GM21423 (cell line): Measurements from ENCODE around the gene ELMO2.
A peak's percentile ranks its signal among the peaks of the same experiment; 100 is the strongest.

Experiments used
- ATAC-seq: cut with Tn5 transposase; IDR thresholded peaks from one replicate; pipeline ENCODE4 v1.9.1; 2021; ENCODE audit warnings: mild to moderate bottlenecking, moderate library complexity; ENCODE audit not compliant: unreplicated experiment

ELMO2 gene

GRCh38 chr20:46367967-46368901 lies 38.2 kb downstream of the ELMO2 start:
- no peak for ATAC-seq

DNA sequence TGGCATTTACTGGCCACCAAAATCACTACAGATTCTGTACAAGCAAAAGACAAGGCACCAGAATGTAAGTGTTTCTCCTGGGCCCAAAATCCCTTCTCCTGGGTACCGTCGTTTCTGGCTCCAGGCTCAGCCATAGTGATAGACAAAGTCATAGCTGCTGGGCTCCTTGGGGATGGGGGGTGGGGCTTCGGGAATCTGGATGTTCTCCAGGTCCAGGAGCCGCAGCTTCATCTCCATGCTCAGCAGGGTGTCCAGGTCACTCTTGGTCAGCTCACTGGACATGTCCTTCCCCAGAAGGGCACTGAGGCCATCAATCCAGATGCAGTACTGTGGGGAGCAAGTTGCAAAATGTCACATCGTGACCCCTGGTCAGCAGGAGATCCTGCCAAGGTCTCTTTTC lies 39.2 kb downstream of the ELMO2 start:
- ATAC-seq, result no peak

- no peak for ATAC-seq
Measured at GRCh38 chr20:46366826-46367225, 39.6 kb downstream of the ELMO2 start.

DNA sequence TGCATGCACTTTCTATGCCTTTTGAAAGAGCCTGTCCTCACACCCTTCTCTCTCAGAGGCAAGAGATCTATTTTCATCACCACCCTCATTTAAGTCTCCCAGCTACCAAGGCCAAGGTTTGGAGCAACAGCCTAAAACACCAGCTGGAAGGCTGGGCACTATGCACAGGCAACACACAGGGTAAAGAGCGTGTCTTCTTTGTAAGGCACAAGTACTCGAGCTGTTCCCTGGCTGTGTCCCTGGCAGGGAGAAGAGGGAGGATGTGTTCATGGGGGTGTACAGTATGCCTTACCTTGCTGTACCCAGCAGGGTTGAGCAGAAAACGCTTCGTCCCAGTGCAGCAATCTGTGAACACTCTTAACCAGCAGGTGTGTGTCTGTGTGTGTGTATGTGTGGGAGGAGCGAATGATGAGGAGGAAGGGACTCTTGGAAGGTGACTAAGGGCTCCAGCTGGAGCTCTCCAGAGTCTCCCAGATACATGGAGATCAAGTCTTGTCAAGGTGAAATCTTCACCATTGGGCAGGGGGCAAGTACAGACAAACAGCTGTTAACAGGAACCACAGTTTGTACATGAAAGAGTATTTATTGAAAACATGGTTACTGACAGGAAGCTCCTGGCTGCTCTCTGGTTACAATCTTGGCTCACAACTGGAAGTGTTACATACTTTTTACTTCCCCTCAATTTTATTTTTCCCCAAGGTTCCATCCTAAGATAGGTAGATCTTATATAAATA lies 40.8 kb downstream of the ELMO2 start:
- no peak for ATAC-seq

DNA sequence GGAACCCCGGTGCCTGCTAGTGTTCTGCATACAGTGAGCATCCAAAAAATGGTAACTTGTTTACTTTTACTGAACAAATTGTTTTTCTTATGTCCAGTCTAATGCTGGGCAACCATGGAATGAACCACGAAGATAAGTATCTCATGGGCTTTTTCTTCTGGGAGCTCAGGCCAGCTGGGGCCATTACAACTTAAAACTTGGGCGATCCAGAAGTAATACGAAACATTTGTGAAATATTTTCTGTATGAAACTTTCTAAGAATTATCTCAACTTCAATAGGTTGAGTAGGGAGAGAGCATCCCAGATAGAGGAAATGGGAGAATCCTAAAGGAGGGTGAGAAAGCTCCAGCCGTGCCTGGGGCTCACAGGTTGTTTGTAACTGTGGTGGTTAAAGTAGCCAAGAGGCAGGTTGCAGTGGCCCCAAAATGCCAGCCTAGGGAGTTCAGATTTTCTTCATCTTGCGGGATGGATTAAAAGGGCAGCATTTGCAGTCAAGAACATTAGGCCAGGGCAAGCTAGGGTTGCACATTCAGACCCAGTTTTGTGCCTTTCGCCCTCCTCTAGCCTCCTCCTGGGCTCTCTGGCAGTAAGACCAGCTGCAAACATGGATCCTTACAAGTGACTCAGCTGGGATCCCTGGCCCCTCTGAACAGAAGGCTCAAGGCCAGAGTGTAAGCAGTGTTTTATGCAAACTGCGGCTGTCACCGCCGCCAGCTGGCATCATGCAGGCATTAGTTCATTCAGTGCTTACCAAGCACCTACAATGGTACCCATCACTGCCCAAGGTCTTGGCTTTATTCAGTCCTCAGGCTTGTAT lies 41.5 kb downstream of the ELMO2 start:
- ATAC-seq, result no peak

- peak; percentile 58 for ATAC-seq
Measured at GRCh38 chr20:46363874-46364669, 42.3 kb downstream of the ELMO2 start.

DNA sequence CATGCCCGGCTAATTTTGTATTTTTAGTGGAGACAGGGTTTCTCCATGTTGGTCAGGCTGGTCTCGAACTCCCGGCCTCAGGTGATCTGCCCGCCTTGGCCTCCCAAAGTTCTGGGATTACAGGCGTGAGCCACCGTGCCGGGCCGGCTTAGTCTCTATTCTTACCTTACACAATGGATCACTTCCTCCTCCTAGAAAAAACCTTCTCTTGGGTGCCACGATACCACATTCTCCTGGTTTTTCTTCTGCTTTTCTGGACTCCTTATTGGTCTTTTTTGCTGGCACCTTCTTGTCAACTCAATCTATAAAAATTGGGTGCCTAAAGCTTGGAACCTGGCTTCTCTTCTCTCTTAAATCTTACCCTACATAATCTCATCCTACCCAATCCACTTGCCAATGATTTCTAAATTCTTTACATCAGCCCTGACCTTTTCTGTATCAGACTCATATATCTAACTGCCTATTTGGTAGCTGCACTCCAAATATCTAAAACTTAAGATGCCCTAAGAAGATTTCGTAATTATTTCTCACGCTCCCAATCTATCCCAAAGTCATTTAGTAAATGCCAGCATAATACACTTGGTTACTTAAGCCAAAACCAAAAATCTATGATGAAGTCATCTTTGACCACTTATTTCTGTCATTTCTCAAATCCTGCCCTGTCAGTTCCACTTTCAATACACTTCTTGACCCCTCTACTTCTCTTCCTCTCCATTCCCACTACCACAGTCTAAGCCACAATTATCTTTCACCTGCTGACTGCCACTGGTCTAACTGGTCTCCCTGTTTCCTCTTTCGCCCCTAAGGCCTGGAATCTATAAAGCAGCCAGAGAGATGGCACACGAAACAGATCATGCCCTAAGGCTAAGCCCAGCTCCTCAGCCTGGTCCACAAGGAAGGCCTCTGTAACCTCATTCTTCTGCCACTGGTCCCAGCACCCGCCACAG lies 43.2 kb downstream of the ELMO2 start:
- peak; percentile 11 for ATAC-seq

DNA sequence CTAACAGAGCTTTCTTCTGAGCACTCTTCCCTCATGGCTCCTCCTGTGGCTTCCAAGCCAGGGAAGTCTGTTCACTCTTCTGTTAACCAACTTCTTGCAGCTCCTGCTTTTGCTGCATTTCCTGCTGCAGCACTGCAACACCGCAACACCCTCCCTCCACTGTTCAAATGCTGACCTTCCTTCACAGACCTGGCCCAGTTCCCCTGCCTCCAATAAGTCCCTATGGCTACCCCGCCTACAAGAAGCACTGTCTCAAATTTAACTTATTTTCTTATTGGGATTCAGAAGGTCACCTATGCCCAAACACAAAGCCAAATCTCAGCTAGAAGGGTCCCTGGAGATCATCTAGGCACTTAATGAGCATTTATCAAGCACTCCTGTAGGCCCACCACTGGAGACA lies 44.6 kb downstream of the ELMO2 start:
- no peak for ATAC-seq

DNA sequence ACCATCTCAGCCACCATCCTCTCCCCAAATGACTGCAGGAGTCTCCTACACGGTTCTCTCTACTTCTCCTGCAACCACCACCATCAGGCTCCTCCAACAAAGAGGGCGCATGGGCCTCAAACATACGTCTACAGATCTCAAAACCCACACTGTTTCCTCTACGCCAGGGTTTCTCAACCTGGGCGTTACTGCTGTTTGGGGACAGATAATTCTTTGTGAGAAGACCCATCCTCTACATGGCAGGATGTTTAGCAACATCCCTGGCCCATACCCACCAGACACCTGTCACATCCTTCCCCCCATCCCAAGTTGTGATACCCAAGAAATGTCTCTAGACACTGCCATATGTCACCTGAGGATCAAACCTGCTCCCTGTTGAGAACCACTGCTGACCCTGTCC lies 45.0 kb downstream of the ELMO2 start:
- ATAC-seq, result no peak

GRCh38 chr20:46359233-46359751 lies 47.1 kb downstream of the ELMO2 start:
- peak; percentile 33 for ATAC-seq

DNA sequence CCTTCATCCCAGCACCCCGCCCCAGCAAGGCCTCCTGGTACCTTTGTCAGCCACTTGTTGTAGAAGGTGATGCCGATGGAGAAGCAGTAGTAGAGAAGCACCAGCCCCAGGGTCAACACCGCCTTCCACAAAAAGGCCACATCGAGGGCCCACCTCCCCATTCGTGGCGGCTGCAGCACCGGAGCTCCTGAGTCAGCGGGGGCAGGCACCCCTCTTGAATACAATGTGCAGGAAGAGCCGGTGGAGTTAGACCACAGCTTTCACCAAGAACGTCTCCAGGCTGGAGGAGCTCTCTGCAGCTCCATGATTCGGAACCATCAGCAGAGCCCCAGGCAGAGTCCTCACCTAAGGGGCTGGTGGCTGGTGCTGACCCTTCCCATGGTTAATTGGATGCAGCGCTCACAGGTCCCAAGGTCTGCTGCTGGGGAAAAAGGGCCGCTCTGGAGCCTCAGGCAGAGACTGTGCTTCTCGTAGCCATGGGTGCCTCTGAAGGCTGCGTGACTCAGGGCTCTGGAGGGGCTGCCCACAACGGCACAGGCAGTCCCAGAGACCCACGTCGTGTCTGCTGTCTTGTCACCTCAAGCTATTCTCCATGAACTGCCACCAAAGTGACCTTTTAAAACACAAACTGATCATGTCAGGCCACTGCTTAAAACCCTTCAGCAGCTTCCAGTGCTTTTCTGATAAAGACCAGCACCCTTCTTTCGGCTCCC lies 47.9 kb downstream of the ELMO2 start:
- no peak for ATAC-seq

DNA sequence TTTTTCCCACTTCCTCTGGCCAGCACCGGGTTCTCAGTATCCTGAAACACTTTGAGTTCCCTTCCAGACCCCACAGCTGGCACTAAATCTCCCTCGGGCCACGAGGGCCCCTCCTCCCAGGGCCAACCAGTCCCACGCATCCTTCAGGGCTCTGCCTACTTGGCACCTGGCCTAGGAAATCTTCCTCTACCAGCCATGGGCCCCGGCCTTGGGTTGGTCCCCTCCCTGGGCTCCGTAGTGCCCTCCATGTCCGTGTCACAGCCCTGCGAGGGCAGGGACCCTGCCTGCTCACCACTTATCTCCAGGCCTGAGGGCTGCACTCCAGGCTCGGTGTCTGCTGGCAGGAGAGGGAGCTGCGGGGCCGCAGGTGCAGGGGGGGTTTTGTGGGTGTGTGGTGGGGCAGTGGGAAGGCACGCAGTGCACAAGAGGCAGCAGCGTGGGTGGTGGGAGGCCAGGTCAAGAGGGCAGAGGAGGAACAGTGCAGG lies 49.3 kb downstream of the ELMO2 start:
- ATAC-seq, result no peak

DNA sequence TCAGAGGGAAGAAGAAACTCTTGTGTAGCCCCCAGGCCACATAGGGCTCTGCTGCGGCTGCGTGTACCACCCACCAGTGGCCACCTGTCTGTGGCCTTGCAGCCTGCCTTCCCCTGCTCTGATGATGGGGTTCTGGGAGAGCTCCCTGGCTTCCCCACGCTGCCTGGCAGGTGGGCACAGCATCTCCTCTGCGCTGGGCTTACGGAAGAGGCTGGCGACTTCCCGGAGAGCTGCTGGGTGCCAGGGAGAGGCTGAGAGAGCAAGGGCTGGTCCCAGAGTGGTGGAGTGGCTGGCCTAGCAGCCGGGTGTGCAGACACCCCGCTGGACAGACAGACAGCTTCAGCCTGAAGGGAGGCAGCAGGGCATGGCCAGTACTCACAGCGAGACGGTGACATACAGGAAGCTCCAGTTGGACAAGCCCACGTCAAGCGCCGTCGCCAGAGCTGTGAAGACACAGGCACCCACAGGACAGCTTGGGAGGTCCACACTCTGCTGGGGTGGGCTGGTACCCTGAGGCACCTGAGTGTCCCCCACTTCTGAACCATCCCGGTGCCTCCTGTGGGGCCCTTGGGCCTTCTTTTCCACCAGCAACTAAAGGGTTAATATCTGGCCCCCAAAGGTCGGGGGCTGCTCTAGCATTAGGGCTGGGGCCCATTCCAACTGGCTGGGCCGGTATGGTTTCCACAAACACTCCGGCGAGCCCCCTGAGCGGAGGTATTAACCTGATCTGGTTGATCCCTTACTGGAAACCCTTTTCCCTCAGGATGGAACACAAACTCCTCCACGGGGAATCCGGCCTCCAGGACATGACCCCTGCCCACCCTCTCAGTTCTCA lies 50.0 kb downstream of the ELMO2 start:
- ATAC-seq, result no peak

GRCh38 chr20:46355778-46356177 lies 50.6 kb downstream of the ELMO2 start:
- ATAC-seq, result no peak

DNA sequence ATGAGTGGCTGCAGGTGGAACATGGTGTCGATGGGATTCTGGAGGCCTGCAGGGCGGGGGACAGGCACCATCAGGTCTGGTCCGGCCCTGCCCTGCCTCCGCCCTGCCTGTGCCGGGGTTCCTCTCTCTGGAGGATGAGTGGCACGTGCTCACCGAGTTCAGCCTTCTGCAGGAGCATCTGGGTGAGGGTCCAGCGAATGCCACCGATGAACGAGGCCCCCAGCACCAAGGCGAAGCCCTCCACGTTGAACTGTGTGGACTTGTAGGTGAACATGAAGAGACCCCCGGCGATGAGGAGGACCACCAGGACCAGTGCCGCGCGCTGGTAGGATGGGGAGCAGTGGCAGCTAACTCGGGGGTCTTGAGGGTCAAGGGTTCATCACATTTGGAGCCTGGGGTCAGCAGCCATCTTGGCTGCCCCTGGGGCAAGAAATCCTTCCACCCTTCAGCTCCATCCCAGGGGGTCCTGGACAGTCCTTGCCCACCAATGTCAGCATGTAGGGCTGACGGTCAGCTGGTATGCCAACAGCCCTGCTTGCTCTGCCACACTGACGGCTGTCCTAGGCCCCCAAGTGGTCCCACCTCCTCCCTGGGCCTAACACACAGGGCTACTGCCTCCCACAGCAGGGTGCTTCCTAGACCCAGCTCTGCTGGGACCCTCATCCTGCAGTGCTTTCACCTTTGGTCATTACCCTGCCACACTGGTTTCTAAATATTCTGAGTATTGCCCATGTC lies 51.3 kb downstream of the ELMO2 start:
- no peak for ATAC-seq

DNA sequence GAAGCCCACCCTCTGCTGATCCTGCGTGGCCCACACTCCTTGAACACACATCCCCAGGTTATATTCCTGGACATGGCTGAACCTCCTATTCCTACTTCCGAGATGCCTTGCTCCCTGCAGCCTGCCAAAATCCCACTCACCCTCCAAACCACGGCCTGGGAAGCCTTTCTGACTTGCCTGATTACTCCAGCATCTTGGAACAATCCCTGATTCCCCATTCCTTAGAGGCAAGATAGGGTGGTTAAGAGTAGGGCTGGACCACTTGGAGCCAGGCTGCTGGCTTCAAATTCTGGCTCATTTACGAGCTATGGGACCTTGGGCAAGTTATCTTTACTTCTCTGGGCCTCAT lies 52.2 kb downstream of the ELMO2 start:
- ATAC-seq, result no peak
